K562 (cell line): ENCODE data around the gene TSEN54. TPM values are rescaled to one million over a fixed set of nuclear protein-coding genes. Genes with fewer than 3 reads are reported as not detected.

Experiments used
- C11orf30 ChIP-seq: fragments of 450-650 bp; IDR thresholded peaks from 2 replicates; pipeline ENCODE4 v1.6.1; 2016; ENCODE audit warnings: low read depth, mild to moderate bottlenecking
- CHD1 ChIP-seq: fragments of 200-600 bp; sonication (generic); IDR thresholded peaks from one replicate; pipeline ENCODE4 v1.6.1; 2012; ENCODE audit warnings: mild to moderate bottlenecking, moderate library complexity, low read length, inconsistent platforms
- ERF ChIP-seq: fragments of 450-650 bp; formaldehyde crosslinking; IDR thresholded peaks from 2 replicates; pipeline ENCODE4 v1.4.0; 2020; ENCODE audit warnings: mild to moderate bottlenecking, mixed read lengths
- HIVEP1 ChIP-seq: fragments of 250-450 bp; sonication (Bioruptor Pico); IDR thresholded peaks from 2 replicates; pipeline ENCODE4 v1.4.0; 2020; ENCODE audit warnings: mild to moderate bottlenecking
- MXI1 ChIP-seq: IDR thresholded peaks from 2 replicates; pipeline ENCODE4 v1.6.1; 2011; ENCODE audit warnings: low read depth, mild to moderate bottlenecking, improper control_type of control experiment, low read length
- STAG1 ChIP-seq: sonication (generic); formaldehyde crosslinking; IDR thresholded peaks from 2 replicates; pipeline ENCODE4 v1.5.0; 2020; ENCODE audit warnings: missing genetic modification reagents, borderline replicate concordance
- polyA plus RNA-seq, 8 experiments: library from polyadenylated mRNA; depleted of rRNA in 4 of 8; stranded (reverse) in 5 of 8; unstranded in 3 of 8; fragments of >200 nt; fragmentation: Nextera tagmentation in 2 of 8; fragmentation: Illumina TruSeq in 1 of 8; extraction: Ambion mirVana in 2 of 8; extraction: Trizol in 1 of 8; gene quantifications; 2 replicates each; pipeline versions ENCODE4 v1.2.1 to v1.2.3, GENCODE V29; 2011 to 2014; ENCODE audit warnings: inconsistent platforms in 1 of 8, missing spikeins in 1 of 8
- total RNA-seq, 7 experiments: library from RNA; depleted of rRNA in 6 of 7; stranded (reverse); fragments of >200 nt in 6 of 7; fragmentation: Illumina TruSeq in 2 of 7; extraction: Trizol in 2 of 7; gene quantifications; 2 replicates each; pipeline versions ENCODE4 v1.2.1 to v1.2.3, GENCODE V29; 2011 to 2021; ENCODE audit warnings: low replicate concordance in 1 of 7
- TF ChIP-seq, protein P1 (sequence below): sonication (generic); formaldehyde crosslinking; IDR thresholded peaks from 2 replicates; pipeline ENCODE4 v1.8.1; 2023; ENCODE audit warnings: missing genetic modification reagents, mild to moderate bottlenecking, borderline replicate concordance
- TF ChIP-seq, protein P2 (sequence below), 2 experiments: IDR thresholded peaks; 2 replicates each; pipeline ENCODE4 v1.6.1; 2012; ENCODE audit warnings: improper control_type of control experiment in 2 of 2, low read depth in 2 of 2, low read length in 2 of 2, borderline replicate concordance in 1 of 2
- TF ChIP-seq, protein P3 (sequence below): sonication (generic); formaldehyde crosslinking; IDR thresholded peaks from 2 replicates; pipeline ENCODE4 v1.8.0; 2022; ENCODE audit warnings: missing genetic modification reagents, mild to moderate bottlenecking, borderline replicate concordance
- TF ChIP-seq, protein P4 (sequence below): fragments of 450-650 bp; formaldehyde crosslinking; IDR thresholded peaks from 2 replicates; pipeline ENCODE4 v1.4.0; 2020; ENCODE audit warnings: mild to moderate bottlenecking, moderate library complexity
- TF ChIP-seq, protein P5 (sequence below), 2 experiments: IDR thresholded peaks in 1 of 2; conservative IDR thresholded peaks in 1 of 2; 2 replicates each; pipeline ENCODE4 v1.6.1; 2016; ENCODE audit warnings: low read depth in 2 of 2, mild to moderate bottlenecking in 1 of 2, missing compliant biosample characterization in 1 of 2, missing genetic modification characterization in 1 of 2, moderate library complexity in 1 of 2

Gene TSEN54
- total and polyA plus RNA-seq, 9 of the 15 experiments (the other 6 are each of a cell fraction or from before 2014, with no cell fraction given): 5.9 to 64.3 (median 48.9) TPM

DNA sequence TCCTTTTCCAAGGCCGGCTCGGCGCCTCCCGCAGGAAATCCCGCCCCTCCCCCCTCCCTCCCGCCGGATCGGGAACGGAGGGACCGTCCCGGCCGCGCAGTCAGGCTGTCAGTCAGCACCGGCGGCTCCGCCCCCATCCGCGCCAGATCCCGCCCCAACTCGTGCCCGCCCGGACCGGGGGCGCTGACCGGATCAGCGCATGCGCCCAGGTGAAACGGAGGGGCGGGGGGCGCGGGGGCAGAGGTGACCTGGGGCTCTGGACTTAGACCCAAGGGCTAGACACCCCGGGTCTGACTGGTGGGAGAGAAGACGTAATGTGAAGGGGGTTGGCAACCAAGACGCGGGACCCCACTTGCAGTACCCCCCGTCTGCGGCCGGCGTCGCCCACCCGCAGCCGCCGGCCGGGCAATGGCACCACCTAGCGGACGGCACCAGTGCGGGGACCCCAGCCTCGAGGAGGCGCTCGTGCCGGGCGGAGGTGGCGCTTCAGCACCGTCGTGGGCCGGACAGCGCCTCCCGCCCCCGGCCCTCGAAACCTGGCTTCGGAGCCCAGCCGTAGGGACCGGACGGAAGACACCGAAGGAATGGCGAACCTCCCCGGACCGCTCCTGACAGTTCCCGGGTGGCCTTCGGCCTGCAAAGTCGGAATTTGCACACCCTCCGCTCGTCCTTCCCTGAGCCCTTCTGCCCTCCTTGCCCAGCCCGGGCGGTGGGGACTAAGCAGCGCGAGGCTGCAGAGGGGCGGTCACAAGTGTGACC is 653 bp upstream of the TSEN54 start, which contains the start of gene CASKIN2 (continued):
- TF ChIP-seq, protein P1, sequence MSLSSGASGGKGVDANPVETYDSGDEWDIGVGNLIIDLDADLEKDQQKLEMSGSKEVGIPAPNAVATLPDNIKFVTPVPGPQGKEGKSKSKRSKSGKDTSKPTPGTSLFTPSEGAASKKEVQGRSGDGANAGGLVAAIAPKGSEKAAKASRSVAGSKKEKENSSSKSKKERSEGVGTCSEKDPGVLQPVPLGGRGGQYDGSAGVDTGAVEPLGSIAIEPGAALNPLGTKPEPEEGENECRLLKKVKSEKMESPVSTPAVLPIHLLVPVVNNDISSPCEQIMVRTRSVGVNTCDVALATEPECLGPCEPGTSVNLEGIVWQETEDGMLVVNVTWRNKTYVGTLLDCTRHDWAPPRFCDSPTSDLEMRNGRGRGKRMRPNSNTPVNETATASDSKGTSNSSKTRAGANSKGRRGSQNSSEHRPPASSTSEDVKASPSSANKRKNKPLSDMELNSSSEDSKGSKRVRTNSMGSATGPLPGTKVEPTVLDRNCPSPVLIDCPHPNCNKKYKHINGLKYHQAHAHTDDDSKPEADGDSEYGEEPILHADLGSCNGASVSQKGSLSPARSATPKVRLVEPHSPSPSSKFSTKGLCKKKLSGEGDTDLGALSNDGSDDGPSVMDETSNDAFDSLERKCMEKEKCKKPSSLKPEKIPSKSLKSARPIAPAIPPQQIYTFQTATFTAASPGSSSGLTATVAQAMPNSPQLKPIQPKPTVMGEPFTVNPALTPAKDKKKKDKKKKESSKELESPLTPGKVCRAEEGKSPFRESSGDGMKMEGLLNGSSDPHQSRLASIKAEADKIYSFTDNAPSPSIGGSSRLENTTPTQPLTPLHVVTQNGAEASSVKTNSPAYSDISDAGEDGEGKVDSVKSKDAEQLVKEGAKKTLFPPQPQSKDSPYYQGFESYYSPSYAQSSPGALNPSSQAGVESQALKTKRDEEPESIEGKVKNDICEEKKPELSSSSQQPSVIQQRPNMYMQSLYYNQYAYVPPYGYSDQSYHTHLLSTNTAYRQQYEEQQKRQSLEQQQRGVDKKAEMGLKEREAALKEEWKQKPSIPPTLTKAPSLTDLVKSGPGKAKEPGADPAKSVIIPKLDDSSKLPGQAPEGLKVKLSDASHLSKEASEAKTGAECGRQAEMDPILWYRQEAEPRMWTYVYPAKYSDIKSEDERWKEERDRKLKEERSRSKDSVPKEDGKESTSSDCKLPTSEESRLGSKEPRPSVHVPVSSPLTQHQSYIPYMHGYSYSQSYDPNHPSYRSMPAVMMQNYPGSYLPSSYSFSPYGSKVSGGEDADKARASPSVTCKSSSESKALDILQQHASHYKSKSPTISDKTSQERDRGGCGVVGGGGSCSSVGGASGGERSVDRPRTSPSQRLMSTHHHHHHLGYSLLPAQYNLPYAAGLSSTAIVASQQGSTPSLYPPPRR (CRISPR knock-in tag): peak; percentile 32; the same call in 1 of the 2 replicates
- TF ChIP-seq C11orf30 (no peak), CHD1 (peak; percentile 71), ERF (peak; percentile 25; the same call in 1 of the 2 replicates), STAG1 (CRISPR knock-in tag) (peak; percentile 93), MXI1 (peak; percentile 84), HIVEP1 (CRISPR knock-in tag) (no peak; the same call in 1 of the 2 replicates)
- TF ChIP-seq, protein P2, sequence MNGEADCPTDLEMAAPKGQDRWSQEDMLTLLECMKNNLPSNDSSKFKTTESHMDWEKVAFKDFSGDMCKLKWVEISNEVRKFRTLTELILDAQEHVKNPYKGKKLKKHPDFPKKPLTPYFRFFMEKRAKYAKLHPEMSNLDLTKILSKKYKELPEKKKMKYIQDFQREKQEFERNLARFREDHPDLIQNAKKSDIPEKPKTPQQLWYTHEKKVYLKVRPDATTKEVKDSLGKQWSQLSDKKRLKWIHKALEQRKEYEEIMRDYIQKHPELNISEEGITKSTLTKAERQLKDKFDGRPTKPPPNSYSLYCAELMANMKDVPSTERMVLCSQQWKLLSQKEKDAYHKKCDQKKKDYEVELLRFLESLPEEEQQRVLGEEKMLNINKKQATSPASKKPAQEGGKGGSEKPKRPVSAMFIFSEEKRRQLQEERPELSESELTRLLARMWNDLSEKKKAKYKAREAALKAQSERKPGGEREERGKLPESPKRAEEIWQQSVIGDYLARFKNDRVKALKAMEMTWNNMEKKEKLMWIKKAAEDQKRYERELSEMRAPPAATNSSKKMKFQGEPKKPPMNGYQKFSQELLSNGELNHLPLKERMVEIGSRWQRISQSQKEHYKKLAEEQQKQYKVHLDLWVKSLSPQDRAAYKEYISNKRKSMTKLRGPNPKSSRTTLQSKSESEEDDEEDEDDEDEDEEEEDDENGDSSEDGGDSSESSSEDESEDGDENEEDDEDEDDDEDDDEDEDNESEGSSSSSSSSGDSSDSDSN (IDR thresholded peaks at IDR 0.05; ENCODE audit: borderline replicate concordance in 1 of 2, low read depth in 2 of 2, low read length in 2 of 2): peak; percentile 70 to 89; a peak in 3 of 4 replicates
- TF ChIP-seq, protein P3, sequence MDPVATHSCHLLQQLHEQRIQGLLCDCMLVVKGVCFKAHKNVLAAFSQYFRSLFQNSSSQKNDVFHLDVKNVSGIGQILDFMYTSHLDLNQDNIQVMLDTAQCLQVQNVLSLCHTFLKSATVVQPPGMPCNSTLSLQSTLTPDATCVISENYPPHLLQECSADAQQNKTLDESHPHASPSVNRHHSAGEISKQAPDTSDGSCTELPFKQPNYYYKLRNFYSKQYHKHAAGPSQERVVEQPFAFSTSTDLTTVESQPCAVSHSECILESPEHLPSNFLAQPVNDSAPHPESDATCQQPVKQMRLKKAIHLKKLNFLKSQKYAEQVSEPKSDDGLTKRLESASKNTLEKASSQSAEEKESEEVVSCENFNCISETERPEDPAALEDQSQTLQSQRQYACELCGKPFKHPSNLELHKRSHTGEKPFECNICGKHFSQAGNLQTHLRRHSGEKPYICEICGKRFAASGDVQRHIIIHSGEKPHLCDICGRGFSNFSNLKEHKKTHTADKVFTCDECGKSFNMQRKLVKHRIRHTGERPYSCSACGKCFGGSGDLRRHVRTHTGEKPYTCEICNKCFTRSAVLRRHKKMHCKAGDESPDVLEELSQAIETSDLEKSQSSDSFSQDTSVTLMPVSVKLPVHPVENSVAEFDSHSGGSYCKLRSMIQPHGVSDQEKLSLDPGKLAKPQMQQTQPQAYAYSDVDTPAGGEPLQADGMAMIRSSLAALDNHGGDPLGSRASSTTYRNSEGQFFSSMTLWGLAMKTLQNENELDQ (CRISPR knock-in tag): peak; percentile 92; the same call in 1 of the 2 replicates
- TF ChIP-seq, protein P4, sequence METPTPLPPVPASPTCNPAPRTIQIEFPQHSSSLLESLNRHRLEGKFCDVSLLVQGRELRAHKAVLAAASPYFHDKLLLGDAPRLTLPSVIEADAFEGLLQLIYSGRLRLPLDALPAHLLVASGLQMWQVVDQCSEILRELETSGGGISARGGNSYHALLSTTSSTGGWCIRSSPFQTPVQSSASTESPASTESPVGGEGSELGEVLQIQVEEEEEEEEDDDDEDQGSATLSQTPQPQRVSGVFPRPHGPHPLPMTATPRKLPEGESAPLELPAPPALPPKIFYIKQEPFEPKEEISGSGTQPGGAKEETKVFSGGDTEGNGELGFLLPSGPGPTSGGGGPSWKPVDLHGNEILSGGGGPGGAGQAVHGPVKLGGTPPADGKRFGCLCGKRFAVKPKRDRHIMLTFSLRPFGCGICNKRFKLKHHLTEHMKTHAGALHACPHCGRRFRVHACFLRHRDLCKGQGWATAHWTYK (CRISPR knock-in tag): peak; percentile 78
- TF ChIP-seq, protein P5, sequence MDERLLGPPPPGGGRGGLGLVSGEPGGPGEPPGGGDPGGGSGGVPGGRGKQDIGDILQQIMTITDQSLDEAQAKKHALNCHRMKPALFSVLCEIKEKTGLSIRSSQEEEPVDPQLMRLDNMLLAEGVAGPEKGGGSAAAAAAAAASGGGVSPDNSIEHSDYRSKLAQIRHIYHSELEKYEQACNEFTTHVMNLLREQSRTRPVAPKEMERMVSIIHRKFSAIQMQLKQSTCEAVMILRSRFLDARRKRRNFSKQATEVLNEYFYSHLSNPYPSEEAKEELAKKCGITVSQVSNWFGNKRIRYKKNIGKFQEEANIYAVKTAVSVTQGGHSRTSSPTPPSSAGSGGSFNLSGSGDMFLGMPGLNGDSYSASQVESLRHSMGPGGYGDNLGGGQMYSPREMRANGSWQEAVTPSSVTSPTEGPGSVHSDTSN (CRISPR knock-in tag; IDR thresholded peaks at IDR 0.05; ENCODE audit: low read depth): peak; percentile 87
- TF ChIP-seq, protein P5 (tag; conservative IDR thresholded peaks at IDR 0.05; ENCODE audit: low read depth): peak; percentile 81
